GM21447 (cell line): ENCODE measurements around the gene ADCY9.
"Not testable (repeated sequence)": the region's sequence is repeated elsewhere in the genome, so short reads cannot be mapped to it uniquely, and the experiment has no call there.

Experiments used
- ATAC-seq: cut with Tn5 transposase; IDR thresholded peaks from one replicate; pipeline ENCODE4 v1.9.1; 2021; ENCODE audit not compliant: unreplicated experiment

The ADCY9 gene

GRCh38 chr16:3953728-3954410 is 162.4 kb downstream of the ADCY9 start:
- ATAC-seq = no peak

GRCh38 chr16:3952737-3953131 is 163.5 kb downstream of the ADCY9 start:
- no peak for ATAC-seq

- ATAC-seq = no peak
These were observed 164.1 kb downstream of the ADCY9 start for GRCh38 chr16:3951861-3952736.

GRCh38 chr16:3951380-3951779 is 164.9 kb downstream of the ADCY9 start:
- ATAC-seq = not testable (repeated sequence)

GRCh38 chr16:3950343-3951193 is 165.7 kb downstream of the ADCY9 start:
- no peak for ATAC-seq

- ATAC-seq = no peak
These were observed 166.3 kb downstream of the ADCY9 start for GRCh38 chr16:3949946-3950342.

GRCh38 chr16:3949287-3949686 is 167.0 kb downstream of the ADCY9 start:
- ATAC-seq = no peak

GRCh38 chr16:3948378-3948995 is 167.8 kb downstream of the ADCY9 start:
- no peak for ATAC-seq

- ATAC-seq = no peak
These were observed 169.6 kb downstream of the ADCY9 start for GRCh38 chr16:3946604-3947180.

- no peak for ATAC-seq
These were observed 170.3 kb downstream of the ADCY9 start for GRCh38 chr16:3945751-3946603.

GRCh38 chr16:3944457-3944856 is 171.8 kb downstream of the ADCY9 start:
- not testable (repeated sequence) for ATAC-seq

GRCh38 chr16:3942146-3942545 is 174.1 kb downstream of the ADCY9 start:
- ATAC-seq = not testable (repeated sequence)

GRCh38 chr16:3938843-3939624 is 177.2 kb downstream of the ADCY9 start:
- ATAC-seq = no peak

GRCh38 chr16:3938471-3938842 is 177.8 kb downstream of the ADCY9 start:
- ATAC-seq = no peak

- no peak for ATAC-seq
These were observed 179.0 kb downstream of the ADCY9 start for GRCh38 chr16:3937066-3937875.

- no peak for ATAC-seq
These were observed 180.3 kb downstream of the ADCY9 start for GRCh38 chr16:3935921-3936320.

- ATAC-seq = no peak
These were observed 181.6 kb downstream of the ADCY9 start for GRCh38 chr16:3934491-3935181.
